Heart left ventricle (tissue), 16 donors: ENCODE data around the gene LKAAEAR1. TPM values are rescaled to one million over a fixed set of nuclear protein-coding genes. Genes with fewer than 3 reads are reported as not detected.
"Not testable (repeated sequence)": the region's sequence is repeated elsewhere in the genome, so short reads cannot be mapped to it uniquely, and the experiment has no call there.

Source experiments
- ATAC-seq, 4 donors: fragments of 200-7000 bp; cut with Tn5 transposase; one replicate each; pipeline ENCODE4 v1.9.1; 2020 to 2022; ENCODE audit warnings: moderate library complexity in 4 of 4, mild to moderate bottlenecking in 3 of 4, moderate number of reproducible peaks in 1 of 4
- DNase-seq, 5 donors: peaks; one replicate each; pipeline ENCODE4 v3.0.0-alpha.2; 2020
- H3K27ac ChIP-seq, 12 donors: fragments of 200-600 bp; sonication (generic) in 4 of 12; one replicate each; pipeline versions ENCODE4 v1.5.0 to v1.8.0; 2016 to 2022; ENCODE audit warnings: mild to moderate bottlenecking in 2 of 12
- H3K27me3 ChIP-seq, 9 donors: fragments of 200-600 bp; sonication (generic) in 2 of 9; one replicate each; pipeline versions ENCODE4 v1.5.1 to v1.8.0; 2016 to 2022; ENCODE audit warnings: mild to moderate bottlenecking in 3 of 9
- H3K36me3 ChIP-seq, 9 donors: fragments of 200-600 bp; sonication (generic) in 2 of 9; one replicate each; pipeline versions ENCODE4 v1.5.0 to v1.8.0; 2018 to 2022; ENCODE audit warnings: mild to moderate bottlenecking in 2 of 9
- H3K4me1 ChIP-seq, 12 donors: fragments of 200-600 bp; sonication (generic) in 4 of 12; one replicate each; pipeline versions ENCODE4 v1.5.0 to v1.8.0; 2016 to 2022; ENCODE audit warnings: mild to moderate bottlenecking in 3 of 12
- H3K4me3 ChIP-seq, 12 donors: fragments of 200-600 bp; sonication (generic) in 4 of 12; one replicate each; pipeline versions ENCODE4 v1.5.0 to v1.8.0; 2017 to 2022; ENCODE audit warnings: mild to moderate bottlenecking in 9 of 12, moderate library complexity in 4 of 12
- H3K9me3 ChIP-seq, 12 donors: fragments of 200-600 bp; sonication (generic) in 4 of 12; one replicate each; pipeline versions ENCODE4 v1.5.0 to v1.8.0; 2016 to 2022; ENCODE audit warnings: mild to moderate bottlenecking in 1 of 12
- CTCF ChIP-seq, 12 donors: fragments of 200-600 bp; sonication (generic) in 4 of 12; IDR thresholded peaks; one replicate each; pipeline versions ENCODE4 v1.5.0 to v1.8.0; 2018 to 2022; ENCODE audit warnings: antibody characterized with exemption in 12 of 12, mild to moderate bottlenecking in 5 of 12
- POLR2A ChIP-seq, 2 donors: fragments of 450-650 bp; IDR thresholded peaks; one replicate each; pipeline ENCODE4 v1.6.1; 2017; ENCODE audit warnings: antibody characterized with exemption in 2 of 2, mild to moderate bottlenecking in 2 of 2, moderate library complexity in 2 of 2
- WGBS, 4 donors: extraction: QIAGEN DNeasy Blood & Tissue Kit in 2 of 4; methylation state at CpG; one replicate each; pipeline versions ENCODE4 v1.1.5 to v1.1.7; 2013 to 2018; 5-methylcytosine and 5-hydroxymethylcytosine counted together
- intact Hi-C, 10 donors: fragments of 100-400 bp; cut with DNase I; formaldehyde crosslinking; loops; one replicate each; pipeline versions ENCODE4 v1.11.1 to v1.14.2; 2022
- polyA plus RNA-seq, 2 donors: library from polyadenylated mRNA; stranded (reverse); fragments of 200-250 nt; gene quantifications; one replicate each; pipeline ENCODE4 v1.2.3, GENCODE V29; 2013
- total RNA-seq, 9 donors: library from RNA; depleted of rRNA in 2 of 9; stranded (reverse); fragments of >200 nt in 2 of 9; fragmentation: NEBNext Ultra II Directional in 3 of 9; extraction: Animal tissue kit (Norgen Biotek cat#: 25700) in 3 of 9; gene quantifications; one replicate each; pipeline versions ENCODE4 v1.1.0 to v1.2.4, GENCODE V29; 2016 to 2023
- donor health status: ischemic (EF 13 %, LVEDD 7.1; RV severe dilation, severe dysfunction).
- donor health status: healthy with polysubstance abuse.
- donor health status: DM: no; HTN: yes; CAD: no.
- donor health status: DM: no; HTN: no; CAD: no.
- donor health status: ischemic (EF 25% LVEDD 6.9; RV normal size, moderate dysfunction).
- donor health status: ischemic (EF 25% LVEDD 5.7; RV mildly dilated, moderate dysfunction).
- donor health status: healthy.
- donor health status: DM: yes; HTN: yes; CAD: no.
- donor health status: ischemic (EF 35%, LVEDD 5.7; RV mildly dilated, moderate dysfunction).
- donor health status: nonischemic (EF 11% LVEDD 7.7; RV severe dilation, severe dysfunction).
- donor health status: DM: yes; HTN: yes; CAD: no.
- donor health status: PGD.
- donor health status: ischemic (EF 29% LVEDD 5.4; RV normal size, mild dysfunction).
- donor health status: nonischemic (EF 23%, LVEDD 6.1; RV moderate dilation, normal function).

The LKAAEAR1 gene
- total and polyA plus RNA-seq, 11 donors, result not detected

GRCh38 chr20:64119681-64120341 lies 35.6 kb upstream of the LKAAEAR1 start:
- intact Hi-C loops, result loop anchor here in 9 of 10 donors (1.0 to 10.0 kb wide), 14 partner anchors 33 to 585 kb away; partner anchors contain the start of genes C20orf204 (in 6 of the 9), OPRL1 (in 3 of the 9), LKAAEAR1 (in 2 of the 9) and PRPF6 (in 2 of the 9)
- H3K27ac ChIP-seq, result no peak overlapping the region
- no peaks in the 10 kb centered on the region for H3K9me3 ChIP-seq
- WGBS, 4 donors, result 43 to 81% (median 66%) methylated on average over 4 to 14 of the region's 14 CpGs
- peak in 4 of 5 donors; percentile 15 to 42 (median 18) for DNase-seq
- no peaks in the 10 kb centered on the region for H3K36me3 ChIP-seq
- peaks cover 0 to 9% (median 0%) of the 10 kb centered on the region in 12 donors for H3K4me1 ChIP-seq
- TF ChIP-seq CTCF (IDR thresholded peaks at IDR 0.05) (no peak), POLR2A (IDR thresholded peaks at IDR 0.05) (no peak)
- peaks cover 0 to 31% (median 14%) of the 10 kb centered on the region in 9 donors for H3K27me3 ChIP-seq
- peak in 3 of 4 donors; percentile 25 to 40 (median 29) for ATAC-seq
- peak overlapping the region in 3 of 12 donors; percentile 30 to 41 (median 40) for H3K4me3 ChIP-seq

GRCh38 chr20:64119301-64119680 lies 35.1 kb upstream of the LKAAEAR1 start:
- H3K4me1 ChIP-seq, result peaks cover 0 to 9% (median 0%) of the 10 kb centered on the region in 12 donors
- ATAC-seq (no peak), DNase-seq (peak in 1 of 5 donors; percentile 7)
- no peaks in the 10 kb centered on the region for H3K36me3 ChIP-seq
- no peak overlapping the region for H3K27ac ChIP-seq
- intact Hi-C loops, result loop anchor here in 3 of 10 donors (10.0 kb wide), 1 partner anchor 84 kb away; the partner anchor contains the start of gene C20orf204 (in 3 of the 3)
- TF ChIP-seq POLR2A (IDR thresholded peaks at IDR 0.05), result no peak
- TF ChIP-seq CTCF (IDR thresholded peaks at IDR 0.05), result no peak
- WGBS, 4 donors, result 57 to 83% (median 67%) methylated on average over 7 to 8 of the region's 8 CpGs
- peaks cover 0 to 25% (median 14%) of the 10 kb centered on the region in 9 donors for H3K27me3 ChIP-seq
- H3K9me3 ChIP-seq, result no peaks in the 10 kb centered on the region
- no peak overlapping the region for H3K4me3 ChIP-seq

DNA sequence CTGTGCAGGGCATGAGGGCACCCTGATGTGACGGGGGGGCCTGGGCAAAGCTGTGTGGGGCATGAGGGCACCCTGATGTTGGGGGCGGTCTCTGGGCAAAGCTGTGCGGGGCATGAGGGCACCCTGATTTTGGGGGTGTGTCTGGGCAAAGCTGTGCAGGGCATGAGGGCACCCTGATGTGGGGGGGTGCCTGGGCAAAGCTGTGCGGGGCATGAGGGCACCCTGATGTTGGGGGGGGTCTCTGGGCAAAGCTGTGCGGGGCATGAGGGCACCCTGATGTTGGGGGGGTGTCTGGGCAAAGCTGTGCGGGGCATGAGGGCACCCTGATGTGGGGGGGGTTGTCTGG lies 33.2 kb upstream of the LKAAEAR1 start:
- not testable (repeated sequence) for H3K9me3 ChIP-seq, H3K4me1 ChIP-seq, H3K4me3 ChIP-seq, H3K36me3 ChIP-seq, H3K27ac ChIP-seq, ATAC-seq, DNase-seq
- H3K27me3 ChIP-seq, result peaks cover 0 to 19% (median 14%) of the 10 kb centered on the region in 9 donors
- WGBS, 4 donors, result 70 to 78% (median 72%) methylated on average over 3 to 6 of the region's 6 CpGs; no CpG with 5 or more reads in 1 of the 4 donors
- intact Hi-C loops, result loop anchor here in 3 of 10 donors (10.0 kb wide), 1 partner anchor 83 kb away; the partner anchor contains the start of gene C20orf204 (in 3 of the 3)

- no peak overlapping the region for H3K27ac ChIP-seq
- intact Hi-C loops, result loop anchor here in 3 of 10 donors (10.0 kb wide), 1 partner anchor 82 kb away; the partner anchor contains the start of gene C20orf204 (in 3 of the 3)
- peaks cover 0 to 13% (median 9%) of the 10 kb centered on the region in 9 donors for H3K27me3 ChIP-seq
- peak in 2 of 5 donors; percentile 11 to 15 for DNase-seq
- H3K4me3 ChIP-seq, result no peak overlapping the region
- peaks cover 0 to 9% (median 0%) of the 10 kb centered on the region in 12 donors for H3K4me1 ChIP-seq
- ATAC-seq, result no peak
- TF ChIP-seq POLR2A (IDR thresholded peaks at IDR 0.05) (no peak), CTCF (IDR thresholded peaks at IDR 0.05) (no peak)
- no peaks in the 10 kb centered on the region for H3K36me3 ChIP-seq
- WGBS, 4 donors, result 79 to 87% (median 82%) methylated on average over 13 to 17 of the region's 17 CpGs
- no peaks in the 10 kb centered on the region for H3K9me3 ChIP-seq
Observed at GRCh38 chr20:64116541-64117431, 32.6 kb upstream of the LKAAEAR1 start.
